ENCODE data around the gene HSD17B1. TPM values are rescaled to one million over a fixed set of nuclear protein-coding genes. Genes with fewer than 3 reads are reported as not detected.
A peak's percentile ranks its signal among the peaks of the same experiment; 100 is the strongest.

Gene HSD17B1
- total and polyA plus RNA-seq, 2 of the 13 experiments (the other 11 are each of a cell fraction or from before 2014, with no cell fraction given) = 0.54 to 0.93 TPM

GRCh38 chr17:42536372-42537155, 16.2 kb upstream of the HSD17B1 start (continued):
- TF ChIP-seq AFF4 (CRISPR knock-in tag; IDR thresholded peaks at IDR 0.05) (no peak; the same call in 1 of the 2 replicates), ZNF251 (CRISPR knock-in tag; IDR thresholded peaks at IDR 0.05) (no peak), ZNF430 (CRISPR knock-in tag; IDR thresholded peaks at IDR 0.05) (peak; percentile 3; the same call in 1 of the 2 replicates), HNF1B (CRISPR knock-in tag; IDR thresholded peaks at IDR 0.05) (peak; percentile 93), KLF11 (CRISPR knock-in tag; IDR thresholded peaks at IDR 0.05) (peak; percentile 48; the same call in 1 of the 2 replicates), ZGPAT (CRISPR knock-in tag; IDR thresholded peaks at IDR 0.05) (peak; percentile 87), CBFB (CRISPR knock-in tag; IDR thresholded peaks at IDR 0.05) (peak; percentile 85; the same call in 1 of the 2 replicates), ZNF678 (CRISPR knock-in tag; IDR thresholded peaks at IDR 0.05) (no peak; the same call in 1 of the 2 replicates), SALL1 (CRISPR knock-in tag; IDR thresholded peaks at IDR 0.05) (peak; percentile 88), HMGXB3 (CRISPR knock-in tag; IDR thresholded peaks at IDR 0.05; ENCODE audit: borderline replicate concordance) (peak; percentile 58; the same call in 1 of the 2 replicates), GTF3A (CRISPR knock-in tag; conservative IDR thresholded peaks at IDR 0.05) (no peak), PRPF4 (IDR thresholded peaks at IDR 0.05; ENCODE audit: low read depth, low read length, poor library complexity, severe bottlenecking) (no peak), ZNF75D (CRISPR knock-in tag; IDR thresholded peaks at IDR 0.05; ENCODE audit: borderline replicate concordance) (no peak), HIVEP1 (CRISPR knock-in tag; IDR thresholded peaks at IDR 0.05) (no peak), SOX13 (IDR thresholded peaks at IDR 0.05) (0 out of 2 replicates have a peak, but pooled peaks have one; percentile 18), SOX13 (CRISPR knock-in tag; conservative IDR thresholded peaks at IDR 0.05 in 1 of 2, IDR thresholded peaks at IDR 0.05 in 1 of 2) (peak in 1 of 2 experiments; percentile 70; a peak in 1 of 4 replicates), RELA (CRISPR knock-in tag; IDR thresholded peaks at IDR 0.05) (peak; percentile 87; the same call in 1 of the 2 replicates), IRF2 (CRISPR knock-in tag; IDR thresholded peaks at IDR 0.05) (peak; percentile 76; the same call in 1 of the 2 replicates)
